ENCODE data around the gene SLC44A4. TPM values are rescaled to one million over a fixed set of nuclear protein-coding genes. Genes with fewer than 3 reads are reported as not detected.

SLC44A4 gene
- total and polyA plus RNA-seq, 9 of the 15 experiments (the other 6 are each of a cell fraction or from before 2014, with no cell fraction given) = 7.9 to 18.6 (median 11.2) TPM

DNA sequence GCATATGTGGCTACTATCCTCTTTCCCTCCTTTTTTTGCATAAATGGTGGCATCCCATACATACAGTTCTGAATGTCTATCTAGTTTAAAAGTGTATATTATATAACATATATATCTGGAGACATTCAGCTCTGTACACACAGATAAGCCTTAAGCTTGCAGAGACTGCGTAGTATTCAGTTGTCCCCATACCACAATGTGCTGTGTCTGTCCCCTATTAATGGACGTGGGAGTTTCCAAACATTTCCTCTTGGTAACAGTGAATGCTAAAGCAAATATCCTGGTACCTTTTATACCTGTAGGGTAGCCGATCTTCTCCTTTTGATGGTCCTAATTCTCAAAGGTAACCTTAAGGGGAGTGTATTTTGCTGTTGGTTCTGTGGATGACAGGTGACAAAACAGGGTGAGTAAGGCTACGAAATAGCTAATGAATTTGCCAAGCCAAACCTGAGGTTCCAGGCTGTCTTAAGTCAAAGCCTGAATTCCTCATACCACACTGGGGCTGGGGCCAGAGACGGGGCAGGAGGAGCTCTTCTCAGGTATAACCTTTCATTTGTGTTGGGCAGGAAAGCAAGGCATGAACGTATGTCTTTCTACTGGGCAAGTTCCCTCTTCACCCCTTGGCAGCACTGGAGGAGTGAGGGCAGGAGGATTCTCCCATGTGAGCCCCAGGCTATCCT, 41.0 kb upstream of the SLC44A4 start:
- intact Hi-C loops (cut with micrococcal nuclease) = loop anchor here (5.0 kb wide), 1 partner anchor 38 kb away; the partner anchor contains the start of genes NELFE and SKIC2
- no peak for FAIRE-seq
- in situ Hi-C loops (cut with MboI) = no loop called here
- Histone ChIP-seq H2AFZ (ENCODE audit: low read depth, low read length) (peak overlapping the region; percentile 57), H3K27ac (ENCODE audit: extremely low read depth, low read depth, low read length) (no peak overlapping the region), H3K4me3 (no peak overlapping the region), H3K9me1 (ENCODE audit: control insufficient read depth, insufficient read depth, low read length) (no peaks in the 10 kb centered on the region), H4K20me1 (replicated peaks; ENCODE audit: control insufficient read depth, insufficient read depth, low read length) (no peaks in the 10 kb centered on the region), H3K4me1 (replicated peaks in 1 of 2; ENCODE audit: control insufficient read depth in 2 of 2, insufficient read depth in 2 of 2, low read length in 2 of 2) (peaks cover 0 to 3% of the 10 kb centered on the region in 2 experiments; a peak in 1 of 5 replicates), H3K4me2 (ENCODE audit: insufficient read depth, low read length) (no peak overlapping the region), H3K36me3 (ENCODE audit: control insufficient read depth, insufficient read depth, low read length) (no peaks in the 10 kb centered on the region), H3K9me3 (replicated peaks; ENCODE audit: control insufficient read depth, insufficient read depth, low read depth, low read length) (no peaks in the 10 kb centered on the region), H3K79me2 (ENCODE audit: control insufficient read depth, insufficient read depth, low read length) (no peaks in the 10 kb centered on the region), H3K9ac (ENCODE audit: insufficient read depth in 1 of 2, low read depth in 2 of 2, low read length in 2 of 2) (no peak overlapping the region), H3K27me3 (ENCODE audit: control insufficient read depth in 2 of 2, insufficient read depth in 2 of 2, low read length in 2 of 2) (no peaks in the 10 kb centered on the region)
- ATAC-seq = peak; percentile 52; the same call in 2 of the 3 replicates
- WGBS (ENCODE audit: insufficient coverage, low coverage, missing lambda C conversion rate) = 16% methylated on average over 6 of the region's 6 CpGs
- ChIA-PET POLR2A (interaction anchor here (0.8 to 2.2 kb wide), 2 partner anchors 16 to 162 kb away, joined by 3 to 6 read pairs; no protein-coding TSS in a partner anchor), CTCF (ENCODE audit: low intra/inter-chr PET ratio) (no interaction called here)
- no TSS peak for BruUV-seq (replicated peaks)
- DNase-seq (ENCODE audit: extremely low read depth in 1 of 4, low spot score in 3 of 4) = no peak
- TF ChIP-seq CBFA2T3 (IDR thresholded peaks at IDR 0.05) = peak; percentile 55
- 0 out of 4 replicates have a peak, but pooled peaks of 1 of the 2 experiments have one; percentile 15 for TF ChIP-seq NRF1 (conservative IDR thresholded peaks at IDR 0.05 in 1 of 2, IDR thresholded peaks at IDR 0.05 in 1 of 2)
- TF ChIP-seq SIN3B (IDR thresholded peaks at IDR 0.05; ENCODE audit: low read depth) = no peak
- no peak for TF ChIP-seq ILK (tag; IDR thresholded peaks at IDR 0.05; ENCODE audit: borderline replicate concordance, low read depth)
- TF ChIP-seq RFX5 (IDR thresholded peaks at IDR 0.05; ENCODE audit: low read depth, low read length) = no peak
- TF ChIP-seq ILF3 (IDR thresholded peaks at IDR 0.05; ENCODE audit: borderline replicate concordance) = no peak
- TF ChIP-seq ARID1B (IDR thresholded peaks at IDR 0.05) = peak; percentile 32; the same call in 1 of the 2 replicates
- TF ChIP-seq SMARCA4 (IDR thresholded peaks at IDR 0.05) = no peak
- peak; percentile 46 for TF ChIP-seq PRDM10 (IDR thresholded peaks at IDR 0.05; ENCODE audit: partially characterized antibody)
- no peak for TF ChIP-seq HDAC6 (IDR thresholded peaks at IDR 0.05; ENCODE audit: low read depth, low read length)
- no peak for TF ChIP-seq ZMIZ1 (IDR thresholded peaks at IDR 0.05; ENCODE audit: low read depth in 2 of 2, low read length in 2 of 2)
- TF ChIP-seq DACH1 (IDR thresholded peaks at IDR 0.05; ENCODE audit: partially characterized antibody) = no peak
- no peak for TF ChIP-seq ZC3H4 (CRISPR knock-in tag; IDR thresholded peaks at IDR 0.05; ENCODE audit: borderline replicate concordance)
- TF ChIP-seq TCF3 (CRISPR knock-in tag; IDR thresholded peaks at IDR 0.05) = peak; percentile 21; the same call in 1 of the 2 replicates
